ENCODE results near the gene UNC45B.

DNA sequence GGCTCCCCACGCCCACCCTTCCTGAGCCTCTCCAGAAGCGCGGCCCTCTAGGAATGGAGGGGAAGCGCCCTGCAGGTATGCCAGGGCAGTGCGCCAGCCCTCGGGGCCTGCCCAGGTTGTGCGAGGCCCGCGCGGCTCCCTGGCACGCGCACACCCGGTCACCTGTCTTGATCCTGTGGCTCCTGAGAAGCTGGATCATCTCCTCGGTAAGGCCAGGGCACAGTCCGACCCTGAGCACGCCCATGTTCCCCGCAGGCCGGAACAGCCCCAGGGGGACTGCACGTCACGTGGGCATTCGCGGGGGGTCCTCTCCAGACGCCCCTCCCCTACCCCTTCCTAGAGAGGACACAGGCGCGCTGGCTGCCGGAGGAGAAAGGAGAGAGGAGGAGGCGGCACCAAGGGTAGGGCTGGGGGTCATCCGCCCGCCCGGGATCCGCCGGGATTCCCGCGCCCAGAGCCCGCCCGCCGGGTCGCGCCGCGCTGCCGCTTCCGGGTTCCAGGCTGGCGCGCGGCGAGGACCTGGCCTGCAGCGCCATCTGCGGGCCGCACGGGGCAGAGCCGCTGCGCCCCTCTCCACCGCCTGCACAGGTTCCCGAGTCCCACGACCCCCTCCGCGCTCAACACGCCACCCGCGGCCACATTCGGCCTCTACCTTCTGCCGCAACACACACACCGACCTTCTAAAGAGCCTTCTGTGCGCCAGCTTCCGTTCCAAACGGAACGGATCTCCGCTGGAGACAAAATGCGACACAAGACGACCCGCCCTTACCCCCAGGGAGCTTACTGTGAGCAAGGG, 28.0 kb upstream of the UNC45B start, which contains the start of gene RAD51D:
- TF ChIP-seq, protein P1, sequence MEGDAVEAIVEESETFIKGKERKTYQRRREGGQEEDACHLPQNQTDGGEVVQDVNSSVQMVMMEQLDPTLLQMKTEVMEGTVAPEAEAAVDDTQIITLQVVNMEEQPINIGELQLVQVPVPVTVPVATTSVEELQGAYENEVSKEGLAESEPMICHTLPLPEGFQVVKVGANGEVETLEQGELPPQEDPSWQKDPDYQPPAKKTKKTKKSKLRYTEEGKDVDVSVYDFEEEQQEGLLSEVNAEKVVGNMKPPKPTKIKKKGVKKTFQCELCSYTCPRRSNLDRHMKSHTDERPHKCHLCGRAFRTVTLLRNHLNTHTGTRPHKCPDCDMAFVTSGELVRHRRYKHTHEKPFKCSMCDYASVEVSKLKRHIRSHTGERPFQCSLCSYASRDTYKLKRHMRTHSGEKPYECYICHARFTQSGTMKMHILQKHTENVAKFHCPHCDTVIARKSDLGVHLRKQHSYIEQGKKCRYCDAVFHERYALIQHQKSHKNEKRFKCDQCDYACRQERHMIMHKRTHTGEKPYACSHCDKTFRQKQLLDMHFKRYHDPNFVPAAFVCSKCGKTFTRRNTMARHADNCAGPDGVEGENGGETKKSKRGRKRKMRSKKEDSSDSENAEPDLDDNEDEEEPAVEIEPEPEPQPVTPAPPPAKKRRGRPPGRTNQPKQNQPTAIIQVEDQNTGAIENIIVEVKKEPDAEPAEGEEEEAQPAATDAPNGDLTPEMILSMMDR (conservative IDR thresholded peaks at IDR 0.05; ENCODE audit: low read depth, low read length) = peak; percentile 97
- peak; percentile 85 for TF ChIP-seq USF2 (IDR thresholded peaks at IDR 0.05; ENCODE audit: low read depth, low read length)
- no peak for TF ChIP-seq CEBPB (IDR thresholded peaks at IDR 0.05; ENCODE audit: low read depth, low read length)
- 0 out of 2 replicates have a peak, but pooled peaks have one; percentile 31 for TF ChIP-seq POLR2A (IDR thresholded peaks at IDR 0.05; ENCODE audit: low read depth, low read length)
- peak; percentile 93 for TF ChIP-seq RAD21 (IDR thresholded peaks at IDR 0.05; ENCODE audit: low read length)
- no peak for TF ChIP-seq BHLHE40 (IDR thresholded peaks at IDR 0.05; ENCODE audit: low read depth, low read length)
- TF ChIP-seq SMC3 (IDR thresholded peaks at IDR 0.05; ENCODE audit: low read depth, low read length) = peak; percentile 94
- TF ChIP-seq RCOR1 (IDR thresholded peaks at IDR 0.05; ENCODE audit: insufficient replicate concordance, low read length) = no peak
- no peak for TF ChIP-seq RFX5 (IDR thresholded peaks at IDR 0.05; ENCODE audit: low read depth, low read length)
- TF ChIP-seq, protein P2, sequence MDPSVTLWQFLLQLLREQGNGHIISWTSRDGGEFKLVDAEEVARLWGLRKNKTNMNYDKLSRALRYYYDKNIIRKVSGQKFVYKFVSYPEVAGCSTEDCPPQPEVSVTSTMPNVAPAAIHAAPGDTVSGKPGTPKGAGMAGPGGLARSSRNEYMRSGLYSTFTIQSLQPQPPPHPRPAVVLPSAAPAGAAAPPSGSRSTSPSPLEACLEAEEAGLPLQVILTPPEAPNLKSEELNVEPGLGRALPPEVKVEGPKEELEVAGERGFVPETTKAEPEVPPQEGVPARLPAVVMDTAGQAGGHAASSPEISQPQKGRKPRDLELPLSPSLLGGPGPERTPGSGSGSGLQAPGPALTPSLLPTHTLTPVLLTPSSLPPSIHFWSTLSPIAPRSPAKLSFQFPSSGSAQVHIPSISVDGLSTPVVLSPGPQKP (IDR thresholded peaks at IDR 0.05; ENCODE audit: borderline replicate concordance, low read depth, low read length) = no peak
- no peak for TF ChIP-seq FOS (IDR thresholded peaks at IDR 0.05; ENCODE audit: low read depth, low read length)
- peak; percentile 61; the same call in 1 of the 2 replicates for TF ChIP-seq MXI1 (IDR thresholded peaks at IDR 0.05; ENCODE audit: borderline replicate concordance, low read depth, low read length)
- TF ChIP-seq MAZ (IDR thresholded peaks at IDR 0.05; ENCODE audit: borderline replicate concordance, low read depth, low read length) = peak; percentile 43; the same call in 1 of the 2 replicates
- TF ChIP-seq MAFK (IDR thresholded peaks at IDR 0.05; ENCODE audit: low read depth, low read length) = no peak

Measured in IMR-90 (cell line).